SIG-M5 treated with dmso at 0.1 percent for 504 hours (cell line): ENCODE measurements around the gene NCKIPSD.

Experiments used
- DNase-seq: peaks from one replicate; lab custom pipeline; 2025; ENCODE audit not compliant: unreplicated experiment; lab: John Stamatoyannopoulos, UW

NCKIPSD gene

GRCh38 chr3:48679411-48680391, 6.0 kb downstream of the NCKIPSD start:
- DNase-seq = peak; percentile 71

- no peak for DNase-seq
Observed at GRCh38 chr3:48678566-48679380, 6.9 kb downstream of the NCKIPSD start.

GRCh38 chr3:48678056-48678455, 7.7 kb downstream of the NCKIPSD start:
- no peak for DNase-seq

- no peak for DNase-seq
Observed at GRCh38 chr3:48674505-48674904, 11.2 kb downstream of the NCKIPSD start.

GRCh38 chr3:48672522-48672921, 13.2 kb downstream of the NCKIPSD start:
- DNase-seq = no peak

- no peak for DNase-seq
Observed at GRCh38 chr3:48664929-48665328, 20.8 kb downstream of the NCKIPSD start.

GRCh38 chr3:48664313-48664644, 21.4 kb downstream of the NCKIPSD start:
- no peak for DNase-seq

GRCh38 chr3:48663489-48664312, 22.0 kb downstream of the NCKIPSD start:
- DNase-seq = peak; percentile 99

GRCh38 chr3:48662753-48663488, 22.8 kb downstream of the NCKIPSD start, which contains the start of gene CELSR3:
Gene CELSR3 (minus strand): TSS chr3:48662886. CDS start chr3:48662634, 252 bp downstream.
- DNase-seq = peak; percentile 80

- DNase-seq = no peak
Observed at GRCh38 chr3:48662145-48662752, 23.5 kb downstream of the NCKIPSD start.

- DNase-seq = peak; percentile 57
Observed at GRCh38 chr3:48661501-48662144, 24.1 kb downstream of the NCKIPSD start.

- no peak for DNase-seq
Observed at GRCh38 chr3:48660800-48661400, 24.8 kb downstream of the NCKIPSD start.

GRCh38 chr3:48656841-48657281, 28.9 kb downstream of the NCKIPSD start:
- no peak for DNase-seq

GRCh38 chr3:48656061-48656840, 29.5 kb downstream of the NCKIPSD start:
- peak; percentile 23 for DNase-seq

- no peak for DNase-seq
Observed at GRCh38 chr3:48655606-48656005, 30.1 kb downstream of the NCKIPSD start.

- no peak for DNase-seq
Observed at GRCh38 chr3:48655063-48655462, 30.7 kb downstream of the NCKIPSD start.

GRCh38 chr3:48652923-48653715, 32.6 kb downstream of the NCKIPSD start:
- no peak for DNase-seq
